ENCODE results near the gene PCSK1. TPM values are rescaled to one million over a fixed set of nuclear protein-coding genes. Genes with fewer than 3 reads are reported as not detected.
A peak's percentile ranks its signal among the peaks of the same experiment; 100 is the strongest.

The PCSK1 gene
- total and polyA plus RNA-seq, 2 donors (not counting 3 experiments of a cell fraction or from before 2014, with no cell fraction given), result 0.95 to 8.7 TPM

GRCh38 chr5:96412868-96413449, 20.1 kb downstream of the PCSK1 start:
- H2AFZ ChIP-seq (ENCODE audit: low read depth, low read length), result peak overlapping the region; percentile 36
- H3K4me1 ChIP-seq (ENCODE audit: control insufficient read depth, extremely low read depth, insufficient read depth, low read length), result peaks cover 20% of the 10 kb centered on the region
- peak overlapping the region; percentile 3 for H3K4me2 ChIP-seq (ENCODE audit: insufficient read depth, low read length)
- POLR2A ChIA-PET, result no interaction called here
- no peaks in the 10 kb centered on the region for H3K9me3 ChIP-seq (replicated peaks; ENCODE audit: control insufficient read depth, insufficient read depth, low read length)
- dilution Hi-C loops (cut with MboI; ENCODE audit: extremely low pct_ligation_motif_present, low sequenced_read_pairs) (no loop called here), intact Hi-C loops (cut with micrococcal nuclease) (no loop called here)
- no peaks in the 10 kb centered on the region for H3K27me3 ChIP-seq (ENCODE audit: control insufficient read depth in 2 of 2, insufficient read depth in 2 of 2, low read length in 2 of 2)
- peak; percentile 29 for DNase-seq (ENCODE audit: low read depth, low spot score)
- peak; percentile 76 for FAIRE-seq
- no peak for TF ChIP-seq GATA2 (IDR thresholded peaks at IDR 0.05; ENCODE audit: insufficient read depth, insufficient read length, low read depth, low read length)
- TF ChIP-seq POLR2A (IDR thresholded peaks at IDR 0.05; ENCODE audit: low read depth, low read length), result no peak
- TF ChIP-seq FOS (IDR thresholded peaks at IDR 0.05; ENCODE audit: borderline replicate concordance, insufficient read depth, low read length), result no peak
- no peak for TF ChIP-seq MAX (IDR thresholded peaks at IDR 0.05; ENCODE audit: insufficient read depth, insufficient read length)
- TF ChIP-seq JUN (IDR thresholded peaks at IDR 0.05; ENCODE audit: borderline replicate concordance, insufficient read depth, insufficient read length, low read depth), result no peak
- no peak for TF ChIP-seq EZH2 (IDR thresholded peaks at IDR 0.05; ENCODE audit: borderline replicate concordance, low read depth, low read length, severe bottlenecking)
- no peak for TF ChIP-seq MYC (IDR thresholded peaks at IDR 0.05; ENCODE audit: low read depth, low read length)
- TF ChIP-seq CTCF (IDR thresholded peaks at IDR 0.05; ENCODE audit: extremely low read depth in 1 of 2, insufficient read depth in 1 of 2, low read depth in 1 of 2, low read length in 2 of 2), result no peak
- no peak for TF ChIP-seq POLR2AphosphoS5 (IDR thresholded peaks at IDR 0.05; ENCODE audit: insufficient read depth, low read depth, low read length)
- peak overlapping the region; percentile 13 for H3K27ac ChIP-seq (ENCODE audit: insufficient read depth, low read depth, low read length)
- H3K79me2 ChIP-seq (ENCODE audit: control insufficient read depth, insufficient read depth, low read length), result no peaks in the 10 kb centered on the region
- H3K9ac ChIP-seq (replicated peaks; ENCODE audit: extremely low read depth, insufficient read depth, low read length), result no peak overlapping the region
- H3K36me3 ChIP-seq (ENCODE audit: control insufficient read depth in 2 of 2, extremely low read depth in 1 of 2, insufficient read depth in 2 of 2, low read length in 2 of 2), result no peaks in the 10 kb centered on the region
- no TSS peak for BruUV-seq (replicated peaks)
- H4K20me1 ChIP-seq (replicated peaks; ENCODE audit: control insufficient read depth, extremely low read depth, insufficient read depth, low read length), result no peaks in the 10 kb centered on the region
- no peak overlapping the region for H3K4me3 ChIP-seq (replicated peaks in 1 of 3; ENCODE audit: insufficient read depth in 1 of 3, low read depth in 1 of 3, low read length in 3 of 3)
- CTCF ChIA-PET, result interaction anchor here (0.7 to 1.5 kb wide), 3 partner anchors 15 to 201 kb away, joined by 3 to 5 read pairs (median 4); no protein-coding TSS in a partner anchor
- no peaks in the 10 kb centered on the region for H3K9me1 ChIP-seq (replicated peaks; ENCODE audit: control insufficient read depth, extremely low read depth, insufficient read depth, low read length)
